ENCODE data around the gene ANKRD9.

The ANKRD9 gene

DNA sequence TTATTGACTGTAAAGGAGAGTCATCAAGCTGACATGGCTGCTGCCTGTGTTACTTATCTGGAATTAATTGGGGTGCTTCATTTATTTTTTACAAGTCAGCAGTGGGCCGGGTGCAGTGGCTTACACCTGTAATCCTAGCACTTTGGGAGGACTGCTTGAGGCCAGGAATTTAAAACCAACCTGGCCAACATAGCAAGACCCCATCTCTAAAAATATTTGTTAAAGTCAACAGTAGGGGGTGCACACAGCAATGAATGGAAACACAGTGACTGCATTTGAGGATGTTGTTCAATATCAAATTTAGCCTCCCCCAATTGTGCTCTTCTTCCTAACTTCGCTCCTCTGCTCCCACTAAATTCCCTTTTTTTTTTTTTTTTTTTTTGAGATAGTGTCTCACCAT lies 52.1 kb downstream of the ANKRD9 start:
- H3K9ac ChIP-seq (ENCODE audit: low read length), result no peak overlapping the region
- no peaks in the 10 kb centered on the region for H3F3A ChIP-seq (ENCODE audit: insufficient read depth)
- TF ChIP-seq CTCF (IDR thresholded peaks at IDR 0.05; ENCODE audit: insufficient read depth, low read length, poor library complexity, severe bottlenecking) (no peak), EZH2phosphoT487 (conservative IDR thresholded peaks at IDR 0.05; ENCODE audit: low read length) (no peak)
- H3K9me2 ChIP-seq (replicated peaks; ENCODE audit: insufficient read depth, low read length), result no peaks in the 10 kb centered on the region
- no peak overlapping the region for H3K4me2 ChIP-seq (ENCODE audit: low read depth, low read length, poor library complexity, severe bottlenecking)
- H2AFZ ChIP-seq (ENCODE audit: low read depth, low read length, severe bottlenecking), result no peak overlapping the region
- no peak overlapping the region for H3K4me3 ChIP-seq (ENCODE audit: insufficient read depth, low read length, poor library complexity, severe bottlenecking)
- no peaks in the 10 kb centered on the region for H3K9me3 ChIP-seq (ENCODE audit: insufficient read depth, low read length)
- no peaks in the 10 kb centered on the region for H3K79me2 ChIP-seq (ENCODE audit: insufficient read depth, low read length)
- no peaks in the 10 kb centered on the region for H3K36me3 ChIP-seq (ENCODE audit: low read length)
- H3K27ac ChIP-seq (ENCODE audit: low read depth, low read length), result no peak overlapping the region
- H4K20me1 ChIP-seq (ENCODE audit: low read depth, low read length), result no peaks in the 10 kb centered on the region
- H3K27me3 ChIP-seq (ENCODE audit: low read length), result no peaks in the 10 kb centered on the region

DNA sequence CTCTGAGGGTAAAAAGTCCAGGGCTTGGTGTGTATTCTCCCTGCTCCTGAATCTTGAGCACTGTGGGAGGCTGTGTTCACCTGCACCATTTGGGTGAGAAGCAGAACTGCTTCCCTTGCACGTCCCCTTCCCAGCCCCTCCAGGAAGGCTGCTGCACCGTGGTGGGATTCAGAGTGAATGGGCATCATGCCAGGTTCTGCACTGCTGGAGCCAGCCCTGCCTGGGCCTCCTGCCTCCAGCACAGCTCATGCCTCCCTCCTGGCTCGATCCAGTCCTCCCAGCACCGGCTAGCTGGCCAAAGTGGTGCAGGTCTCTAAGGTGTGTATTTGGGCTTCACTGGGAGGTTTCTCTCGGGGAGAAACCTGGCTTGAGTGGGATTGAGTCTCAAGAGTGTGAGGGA lies 54.9 kb downstream of the ANKRD9 start:
- Histone ChIP-seq H3K9me3 (ENCODE audit: insufficient read depth, low read length) (no peaks in the 10 kb centered on the region), H3K9me2 (replicated peaks; ENCODE audit: insufficient read depth, low read length) (no peaks in the 10 kb centered on the region), H3K27me3 (ENCODE audit: low read length) (no peaks in the 10 kb centered on the region), H3K36me3 (ENCODE audit: low read length) (no peaks in the 10 kb centered on the region), H3K9ac (ENCODE audit: low read length) (no peak overlapping the region), H3F3A (ENCODE audit: insufficient read depth) (no peaks in the 10 kb centered on the region), H3K79me2 (ENCODE audit: insufficient read depth, low read length) (no peaks in the 10 kb centered on the region), H4K20me1 (ENCODE audit: low read depth, low read length) (no peaks in the 10 kb centered on the region), H2AFZ (ENCODE audit: low read depth, low read length, severe bottlenecking) (no peak overlapping the region), H3K27ac (ENCODE audit: low read depth, low read length) (no peak overlapping the region), H3K4me2 (ENCODE audit: low read depth, low read length, poor library complexity, severe bottlenecking) (no peak overlapping the region), H3K4me3 (ENCODE audit: insufficient read depth, low read length, poor library complexity, severe bottlenecking) (no peak overlapping the region)
- no peak for TF ChIP-seq CTCF (IDR thresholded peaks at IDR 0.05; ENCODE audit: insufficient read depth, low read length, poor library complexity, severe bottlenecking)
- no peak for TF ChIP-seq EZH2phosphoT487 (conservative IDR thresholded peaks at IDR 0.05; ENCODE audit: low read length)

DNA sequence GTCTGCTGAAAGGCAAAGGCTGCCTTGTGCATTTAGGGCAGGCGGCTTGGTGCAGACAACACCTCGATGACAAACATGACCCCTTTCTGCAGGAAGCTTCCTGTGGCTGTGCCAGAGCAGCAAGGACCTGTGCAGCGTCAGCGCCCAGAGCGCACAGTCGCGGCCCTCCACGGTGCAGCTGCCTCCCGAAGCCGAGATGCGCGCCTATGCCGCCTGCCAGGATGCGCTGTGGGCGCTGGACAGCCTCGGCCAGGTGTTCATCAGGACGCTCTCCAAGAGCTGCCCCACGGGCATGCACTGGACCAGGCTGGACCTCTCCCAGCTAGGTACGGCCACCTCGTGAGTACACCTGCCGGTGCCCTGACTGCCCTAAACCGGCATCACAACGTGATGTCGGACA lies 57.3 kb downstream of the ANKRD9 start:
- H3K4me3 ChIP-seq (ENCODE audit: insufficient read depth, low read length, poor library complexity, severe bottlenecking), result no peak overlapping the region
- H3K36me3 ChIP-seq (ENCODE audit: low read length), result no peaks in the 10 kb centered on the region
- H3K4me2 ChIP-seq (ENCODE audit: low read depth, low read length, poor library complexity, severe bottlenecking), result no peak overlapping the region
- H2AFZ ChIP-seq (ENCODE audit: low read depth, low read length, severe bottlenecking), result no peak overlapping the region
- TF ChIP-seq CTCF (IDR thresholded peaks at IDR 0.05; ENCODE audit: insufficient read depth, low read length, poor library complexity, severe bottlenecking) (no peak), EZH2phosphoT487 (conservative IDR thresholded peaks at IDR 0.05; ENCODE audit: low read length) (no peak)
- no peaks in the 10 kb centered on the region for H3K27me3 ChIP-seq (ENCODE audit: low read length)
- no peak overlapping the region for H3K9ac ChIP-seq (ENCODE audit: low read length)
- H3K9me2 ChIP-seq (replicated peaks; ENCODE audit: insufficient read depth, low read length), result no peaks in the 10 kb centered on the region
- no peaks in the 10 kb centered on the region for H3K9me3 ChIP-seq (ENCODE audit: insufficient read depth, low read length)
- H4K20me1 ChIP-seq (ENCODE audit: low read depth, low read length), result no peaks in the 10 kb centered on the region
- H3K27ac ChIP-seq (ENCODE audit: low read depth, low read length), result no peak overlapping the region
- no peaks in the 10 kb centered on the region for H3K79me2 ChIP-seq (ENCODE audit: insufficient read depth, low read length)
- H3F3A ChIP-seq (ENCODE audit: insufficient read depth), result no peaks in the 10 kb centered on the region

Data from SU-DHL-6 (cell line).